K562 (cell line): Measurements from ENCODE around the gene LPIN1. TPM values are rescaled to one million over a fixed set of nuclear protein-coding genes. Genes with fewer than 3 reads are reported as not detected.

Source experiments
- BRD9 ChIP-seq: fragments of 450-650 bp; IDR thresholded peaks from 2 replicates; pipeline ENCODE4 v1.6.1; 2018; ENCODE audit warnings: low read depth; ENCODE audit not compliant: partially characterized antibody
- CCAR2 ChIP-seq: fragments of 200-400 bp; formaldehyde crosslinking; IDR thresholded peaks from 2 replicates; pipeline ENCODE4 v1.6.1; 2017; ENCODE audit warnings: mild to moderate bottlenecking, low read depth, low read length
- CREM ChIP-seq: IDR thresholded peaks from 2 replicates; pipeline ENCODE4 v1.6.1; 2014; ENCODE audit warnings: antibody characterized with exemption, low read depth
- EHMT2 ChIP-seq: fragments of 450-650 bp; IDR thresholded peaks from 2 replicates; pipeline ENCODE4 v1.6.1; 2018; ENCODE audit warnings: antibody characterized with exemption
- EP400 ChIP-seq: fragments of 450-650 bp; IDR thresholded peaks from 2 replicates; pipeline ENCODE4 v1.6.1; 2017; ENCODE audit warnings: antibody characterized with exemption, mild to moderate bottlenecking, moderate library complexity
- FIP1L1 ChIP-seq: fragments of 200-400 bp; formaldehyde crosslinking; IDR thresholded peaks from 2 replicates; pipeline ENCODE4 v1.6.1; 2018; ENCODE audit warnings: mild to moderate bottlenecking, low read depth, low read length; ENCODE audit not compliant: poor library complexity, severe bottlenecking
- HMGN3 ChIP-seq: IDR thresholded peaks from 2 replicates; pipeline ENCODE4 v1.6.1; 2011; ENCODE audit warnings: borderline replicate concordance, low read depth, mild to moderate bottlenecking, mixed read lengths, low read length; ENCODE audit not compliant: insufficient read length; ENCODE audit errors: extremely low read depth
- LCOR ChIP-seq: sonication (generic); formaldehyde crosslinking; IDR thresholded peaks from 2 replicates; pipeline ENCODE4 v1.8.0; 2022; ENCODE audit warnings: mild to moderate bottlenecking, missing genetic modification reagents
- NEUROD1 ChIP-seq: fragments of 150-350 bp; IDR thresholded peaks from 2 replicates; pipeline ENCODE4 v1.6.1; 2014; ENCODE audit warnings: borderline replicate concordance, low read length, low read depth; ENCODE audit not compliant: partially characterized antibody
- POLR2AphosphoS5 ChIP-seq: IDR thresholded peaks from 2 replicates; pipeline ENCODE4 v1.6.1; 2011; ENCODE audit warnings: mild to moderate bottlenecking, low read depth, low read length, moderate library complexity; ENCODE audit not compliant: control insufficient read depth, insufficient read depth
- SP1 ChIP-seq: sonication (generic); formaldehyde crosslinking; IDR thresholded peaks from 2 replicates; pipeline ENCODE4 v1.8.1; 2022; ENCODE audit warnings: mild to moderate bottlenecking, missing genetic modification reagents
- TBP ChIP-seq: optimal IDR thresholded peaks from 2 replicates; pipeline ENCODE3; 2011; ENCODE audit warnings: low read depth, low read length, improper control_type of control experiment
- ZFP30 ChIP-seq: fragments of 250-450 bp; sonication (Bioruptor Pico); IDR thresholded peaks from 2 replicates; pipeline ENCODE4 v1.8.0; 2022; ENCODE audit warnings: moderate library complexity, mild to moderate bottlenecking, inconsistent platforms, borderline replicate concordance
- ZNF212 ChIP-seq: fragments of 450-650 bp; formaldehyde crosslinking; IDR thresholded peaks from 2 replicates; pipeline ENCODE4 v1.4.0; 2020; ENCODE audit warnings: mild to moderate bottlenecking
- ZNF586 ChIP-seq: fragments of 450-650 bp; formaldehyde crosslinking; conservative IDR thresholded peaks from 2 replicates; pipeline ENCODE4 v1.4.0; 2020; ENCODE audit warnings: mild to moderate bottlenecking, moderate library complexity
- polyA plus RNA-seq, 8 experiments: library from polyadenylated mRNA; depleted of rRNA in 4 of 8; stranded (reverse) in 5 of 8; unstranded in 3 of 8; fragments of >200 nt; fragmentation: Nextera tagmentation in 2 of 8; fragmentation: Illumina TruSeq in 1 of 8; extraction: Ambion mirVana in 2 of 8; extraction: Trizol in 1 of 8; gene quantifications; 2 replicates each; pipeline versions ENCODE4 v1.2.1 to v1.2.3, GENCODE V29; 2011 to 2014; ENCODE audit warnings: inconsistent platforms in 1 of 8, missing spikeins in 1 of 8
- total RNA-seq, 7 experiments: library from RNA; depleted of rRNA in 6 of 7; stranded (reverse); fragments of >200 nt in 6 of 7; fragmentation: Illumina TruSeq in 2 of 7; extraction: Trizol in 2 of 7; gene quantifications; 2 replicates each; pipeline versions ENCODE4 v1.2.1 to v1.2.3, GENCODE V29; 2011 to 2021; ENCODE audit warnings: low replicate concordance in 1 of 7
- TF ChIP-seq, protein P1 (sequence below), 2 experiments: fragments of 150-350 bp in 1 of 2; IDR thresholded peaks; 2 replicates each; pipeline ENCODE4 v1.6.1; 2012 to 2016; ENCODE audit warnings: low read depth in 2 of 2, low read length in 2 of 2, mild to moderate bottlenecking in 1 of 2, moderate library complexity in 1 of 2
- TF ChIP-seq, protein P2 (sequence below): fragments of 450-650 bp; IDR thresholded peaks from 2 replicates; pipeline ENCODE4 v1.6.1; 2014; ENCODE audit warnings: low read depth, mild to moderate bottlenecking, moderate library complexity, borderline replicate concordance
- TF ChIP-seq, protein P3 (sequence below): fragments of 250-450 bp; sonication (Bioruptor Pico); IDR thresholded peaks from 2 replicates; pipeline ENCODE4 v1.6.1; 2021; ENCODE audit warnings: mild to moderate bottlenecking
- TF ChIP-seq, protein P4 (sequence below), 2 experiments: IDR thresholded peaks; 2 replicates each; pipeline ENCODE4 v1.6.1; 2011; ENCODE audit warnings: borderline replicate concordance in 1 of 2, control low read depth in 1 of 2, low read depth in 1 of 2, low read length in 1 of 2, mild to moderate bottlenecking in 1 of 2, mixed read lengths in 1 of 2, moderate library complexity in 1 of 2; ENCODE audit not compliant: insufficient read depth in 1 of 2, insufficient read length in 1 of 2, poor library complexity in 1 of 2, severe bottlenecking in 1 of 2; ENCODE audit errors: extremely low read depth in 1 of 2
- TF ChIP-seq, protein P5 (sequence below): fragments of 450-650 bp; IDR thresholded peaks from 2 replicates; pipeline ENCODE4 v1.6.1; 2016

LPIN1 gene
- total and polyA plus RNA-seq, 9 of the 15 experiments (the other 6 are each of a cell fraction or from before 2014, with no cell fraction given), result 9.2 to 84.0 (median 27.8) TPM

DNA sequence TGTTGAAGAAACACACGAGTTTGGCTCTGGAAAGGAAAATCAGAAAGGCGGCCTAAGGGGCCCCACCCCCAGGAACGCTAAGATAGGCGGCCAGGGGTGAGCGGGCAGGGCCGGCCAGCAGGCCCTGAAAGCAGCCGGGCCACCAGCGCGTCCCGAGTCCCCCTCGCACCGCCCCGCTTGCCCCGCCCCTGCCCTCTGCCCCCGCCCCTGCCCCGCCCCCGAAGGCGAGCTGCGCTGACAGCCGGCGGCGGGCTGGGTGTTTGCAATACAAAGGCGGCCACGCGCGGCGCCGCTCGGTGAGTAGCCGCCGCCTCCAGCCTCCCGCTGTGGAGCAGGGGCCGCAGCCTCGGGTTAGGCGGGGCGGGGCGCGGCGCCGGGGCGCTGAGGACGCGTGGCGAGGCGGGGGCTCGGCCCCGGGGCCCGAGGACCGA is at the start of gene LPIN1 (continued):
- peak; percentile 59 for TF ChIP-seq CREM
- no peak for TF ChIP-seq ZFP30 (CRISPR knock-in tag)
- no peak for TF ChIP-seq ZNF586 (CRISPR knock-in tag)
- no peak for TF ChIP-seq ZNF212 (CRISPR knock-in tag)
- peak; percentile 70; the same call in 1 of the 2 replicates for TF ChIP-seq POLR2AphosphoS5
- peak; percentile 92 for TF ChIP-seq HMGN3
- TF ChIP-seq, protein P1, sequence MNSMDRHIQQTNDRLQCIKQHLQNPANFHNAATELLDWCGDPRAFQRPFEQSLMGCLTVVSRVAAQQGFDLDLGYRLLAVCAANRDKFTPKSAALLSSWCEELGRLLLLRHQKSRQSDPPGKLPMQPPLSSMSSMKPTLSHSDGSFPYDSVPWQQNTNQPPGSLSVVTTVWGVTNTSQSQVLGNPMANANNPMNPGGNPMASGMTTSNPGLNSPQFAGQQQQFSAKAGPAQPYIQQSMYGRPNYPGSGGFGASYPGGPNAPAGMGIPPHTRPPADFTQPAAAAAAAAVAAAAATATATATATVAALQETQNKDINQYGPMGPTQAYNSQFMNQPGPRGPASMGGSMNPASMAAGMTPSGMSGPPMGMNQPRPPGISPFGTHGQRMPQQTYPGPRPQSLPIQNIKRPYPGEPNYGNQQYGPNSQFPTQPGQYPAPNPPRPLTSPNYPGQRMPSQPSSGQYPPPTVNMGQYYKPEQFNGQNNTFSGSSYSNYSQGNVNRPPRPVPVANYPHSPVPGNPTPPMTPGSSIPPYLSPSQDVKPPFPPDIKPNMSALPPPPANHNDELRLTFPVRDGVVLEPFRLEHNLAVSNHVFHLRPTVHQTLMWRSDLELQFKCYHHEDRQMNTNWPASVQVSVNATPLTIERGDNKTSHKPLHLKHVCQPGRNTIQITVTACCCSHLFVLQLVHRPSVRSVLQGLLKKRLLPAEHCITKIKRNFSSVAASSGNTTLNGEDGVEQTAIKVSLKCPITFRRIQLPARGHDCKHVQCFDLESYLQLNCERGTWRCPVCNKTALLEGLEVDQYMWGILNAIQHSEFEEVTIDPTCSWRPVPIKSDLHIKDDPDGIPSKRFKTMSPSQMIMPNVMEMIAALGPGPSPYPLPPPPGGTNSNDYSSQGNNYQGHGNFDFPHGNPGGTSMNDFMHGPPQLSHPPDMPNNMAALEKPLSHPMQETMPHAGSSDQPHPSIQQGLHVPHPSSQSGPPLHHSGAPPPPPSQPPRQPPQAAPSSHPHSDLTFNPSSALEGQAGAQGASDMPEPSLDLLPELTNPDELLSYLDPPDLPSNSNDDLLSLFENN (IDR thresholded peaks at IDR 0.05; ENCODE audit: low read depth in 2 of 2, low read length in 2 of 2), result peak in 1 of 2 experiments; percentile 27; a peak in 1 of 4 replicates
- TF ChIP-seq TBP, result peak; percentile 73
- 0 out of 2 replicates have a peak, but pooled peaks have one; percentile 4 for TF ChIP-seq EP400
- TF ChIP-seq LCOR (CRISPR knock-in tag), result no peak
- TF ChIP-seq, protein P2, sequence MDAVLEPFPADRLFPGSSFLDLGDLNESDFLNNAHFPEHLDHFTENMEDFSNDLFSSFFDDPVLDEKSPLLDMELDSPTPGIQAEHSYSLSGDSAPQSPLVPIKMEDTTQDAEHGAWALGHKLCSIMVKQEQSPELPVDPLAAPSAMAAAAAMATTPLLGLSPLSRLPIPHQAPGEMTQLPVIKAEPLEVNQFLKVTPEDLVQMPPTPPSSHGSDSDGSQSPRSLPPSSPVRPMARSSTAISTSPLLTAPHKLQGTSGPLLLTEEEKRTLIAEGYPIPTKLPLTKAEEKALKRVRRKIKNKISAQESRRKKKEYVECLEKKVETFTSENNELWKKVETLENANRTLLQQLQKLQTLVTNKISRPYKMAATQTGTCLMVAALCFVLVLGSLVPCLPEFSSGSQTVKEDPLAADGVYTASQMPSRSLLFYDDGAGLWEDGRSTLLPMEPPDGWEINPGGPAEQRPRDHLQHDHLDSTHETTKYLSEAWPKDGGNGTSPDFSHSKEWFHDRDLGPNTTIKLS, result no peak
- no peak for TF ChIP-seq CCAR2
- peak; percentile 30 for TF ChIP-seq FIP1L1
- TF ChIP-seq, protein P3, sequence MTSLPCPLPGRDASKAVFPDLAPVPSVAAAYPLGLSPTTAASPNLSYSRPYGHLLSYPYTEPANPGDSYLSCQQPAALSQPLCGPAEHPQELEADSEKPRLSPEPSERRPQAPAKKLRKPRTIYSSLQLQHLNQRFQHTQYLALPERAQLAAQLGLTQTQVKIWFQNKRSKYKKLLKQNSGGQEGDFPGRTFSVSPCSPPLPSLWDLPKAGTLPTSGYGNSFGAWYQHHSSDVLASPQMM (CRISPR knock-in tag), result no peak
- no peak for TF ChIP-seq SP1 (CRISPR knock-in tag)
- TF ChIP-seq EHMT2, result 0 out of 2 replicates have a peak, but pooled peaks have one; percentile 0
- TF ChIP-seq, protein P4, sequence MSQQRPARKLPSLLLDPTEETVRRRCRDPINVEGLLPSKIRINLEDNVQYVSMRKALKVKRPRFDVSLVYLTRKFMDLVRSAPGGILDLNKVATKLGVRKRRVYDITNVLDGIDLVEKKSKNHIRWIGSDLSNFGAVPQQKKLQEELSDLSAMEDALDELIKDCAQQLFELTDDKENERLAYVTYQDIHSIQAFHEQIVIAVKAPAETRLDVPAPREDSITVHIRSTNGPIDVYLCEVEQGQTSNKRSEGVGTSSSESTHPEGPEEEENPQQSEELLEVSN (IDR thresholded peaks at IDR 0.05; ENCODE audit: borderline replicate concordance in 1 of 2, extremely low read depth in 1 of 2, insufficient read depth in 1 of 2, insufficient read length in 1 of 2, low read depth in 1 of 2, low read length in 1 of 2, poor library complexity in 1 of 2, severe bottlenecking in 1 of 2), result peak in 1 of 2 experiments; percentile 76
- peak; percentile 24 for TF ChIP-seq BRD9
- TF ChIP-seq, protein P5, sequence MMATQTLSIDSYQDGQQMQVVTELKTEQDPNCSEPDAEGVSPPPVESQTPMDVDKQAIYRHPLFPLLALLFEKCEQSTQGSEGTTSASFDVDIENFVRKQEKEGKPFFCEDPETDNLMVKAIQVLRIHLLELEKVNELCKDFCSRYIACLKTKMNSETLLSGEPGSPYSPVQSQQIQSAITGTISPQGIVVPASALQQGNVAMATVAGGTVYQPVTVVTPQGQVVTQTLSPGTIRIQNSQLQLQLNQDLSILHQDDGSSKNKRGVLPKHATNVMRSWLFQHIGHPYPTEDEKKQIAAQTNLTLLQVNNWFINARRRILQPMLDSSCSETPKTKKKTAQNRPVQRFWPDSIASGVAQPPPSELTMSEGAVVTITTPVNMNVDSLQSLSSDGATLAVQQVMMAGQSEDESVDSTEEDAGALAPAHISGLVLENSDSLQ, result no peak
- TF ChIP-seq NEUROD1, result peak; percentile 90
